CD4-positive, alpha-beta memory T cell (primary cell): ENCODE data around the gene DDB1. TPM values are rescaled to one million over a fixed set of nuclear protein-coding genes. Genes with fewer than 3 reads are reported as not detected.
A peak's percentile ranks its signal among the peaks of the same experiment; 100 is the strongest.

Source experiments
- CTCF ChIA-PET: fragments of 350-600 bp; sonication (Branson Sonifier 250); formaldehyde crosslinking; loops from one replicate; lab custom pipeline; 2021; ENCODE audit warnings: inconsistent platforms; ENCODE audit not compliant: partially characterized antibody; lab: Charles Lee
- POLR2A ChIA-PET: fragments of 350-600 bp; sonication (Branson Sonifier 250); formaldehyde crosslinking; loops from one replicate; lab custom pipeline; 2021; ENCODE audit not compliant: partially characterized antibody; lab: Charles Lee
- DNase-seq, 5 donors: peaks; one replicate each; pipeline versions ENCODE4 v3.0.0 to v3.0.0-alpha.2; 2020 to 2022; ENCODE audit warnings: mixed read lengths in 1 of 5
- H3K27ac ChIP-seq: one replicate; pipeline ENCODE4 v1.7.0; 2013; ENCODE audit warnings: low read depth, low read length
- H3K27me3 ChIP-seq: 2 replicates; pipeline ENCODE4 v1.7.0; 2013; ENCODE audit warnings: mild to moderate bottlenecking, low read length, moderate library complexity; ENCODE audit not compliant: insufficient read depth
- H3K36me3 ChIP-seq: 2 replicates; pipeline ENCODE4 v1.7.0; 2013; ENCODE audit warnings: mild to moderate bottlenecking, low read length, moderate library complexity; ENCODE audit not compliant: insufficient read depth
- H3K4me1 ChIP-seq: 2 replicates; pipeline ENCODE4 v1.7.0; 2013; ENCODE audit warnings: mild to moderate bottlenecking, low read length, moderate library complexity; ENCODE audit not compliant: insufficient read depth
- H3K4me3 ChIP-seq, 2 donors: one replicate each; pipeline ENCODE4 v1.7.0; 2013; ENCODE audit warnings: low read length in 2 of 2, mild to moderate bottlenecking in 1 of 2
- H3K9me3 ChIP-seq, 2 donors: one replicate each; pipeline ENCODE4 v1.7.0; 2013; ENCODE audit warnings: low read length in 2 of 2, control low read depth in 1 of 2; ENCODE audit not compliant: control insufficient read depth in 1 of 2
- H3K27ac Mint-ChIP-seq, 7 donors: one replicate each; pipeline ENCODE4 v1.8.0; 2020 to 2021; ENCODE audit warnings: mixed read lengths in 7 of 7, mild to moderate bottlenecking in 6 of 7, inconsistent platforms in 3 of 7, moderate library complexity in 3 of 7
- H3K27me3 Mint-ChIP-seq, 2 donors: one replicate each; pipeline ENCODE4 v1.8.0; 2020 to 2021; ENCODE audit warnings: mixed read lengths in 2 of 2
- H3K36me3 Mint-ChIP-seq, 2 donors: one replicate each; pipeline ENCODE4 v1.8.0; 2020 to 2021; ENCODE audit warnings: mixed read lengths in 2 of 2, inconsistent platforms in 1 of 2, mild to moderate bottlenecking in 1 of 2
- H3K4me1 Mint-ChIP-seq, 4 donors: one replicate each; pipeline ENCODE4 v1.8.0; 2020 to 2021; ENCODE audit warnings: mixed read lengths in 4 of 4, mild to moderate bottlenecking in 1 of 4
- H3K4me3 Mint-ChIP-seq, 8 donors: one replicate each; pipeline ENCODE4 v1.8.0; 2020 to 2021; ENCODE audit warnings: mixed read lengths in 8 of 8, mild to moderate bottlenecking in 7 of 8, moderate library complexity in 6 of 8, inconsistent platforms in 3 of 8
- H3K9me3 Mint-ChIP-seq, 8 donors: one replicate each; pipeline ENCODE4 v1.8.0; 2020 to 2021; ENCODE audit warnings: mixed read lengths in 8 of 8, mild to moderate bottlenecking in 5 of 8, inconsistent platforms in 3 of 8, moderate library complexity in 1 of 8
- intact Hi-C: fragments of 100-400 bp; cut with micrococcal nuclease; formaldehyde crosslinking; loops from one replicate; pipeline ENCODE4 v1.15.1; 2023
- polyA plus RNA-seq, 2 donors: library from polyadenylated mRNA; unstranded; fragments of 300-500 nt; fragmentation: Illumina TruSeq; gene quantifications; one replicate each; pipeline ENCODE4 v1.2.3, GENCODE V29; 2021
- total RNA-seq, 2 experiments: library from RNA; stranded (reverse); gene quantifications; one replicate each; pipeline ENCODE4 v1.2.3, GENCODE V29; 2021

The DDB1 gene
- total and polyA plus RNA-seq, 4 experiments from 2014 or later: 121 to 169 (median 148) TPM

GRCh38 chr11:61341706-61342105, 8.8 kb upstream of the DDB1 start:
- peaks cover 6% of the 10 kb centered on the region for H3K36me3 ChIP-seq
- no peaks in the 10 kb centered on the region for H3K9me3 Mint-ChIP-seq
- intact Hi-C loops: no loop called here
- no peaks in the 10 kb centered on the region for H3K27me3 Mint-ChIP-seq
- H3K4me1 ChIP-seq: no peaks in the 10 kb centered on the region
- no peak overlapping the region for H3K27ac ChIP-seq
- H3K27ac Mint-ChIP-seq: no peak overlapping the region
- DNase-seq: no peak
- ChIA-PET POLR2A (interaction anchor here (1.7 kb wide), 1 partner anchor 21 kb away, joined by 7 read pairs; the partner anchor contains the start of genes CYB561A3 and TMEM138), CTCF (interaction anchor here (1.2 to 10.1 kb wide), 3 partner anchors 43 to 93 kb away, joined by 5 to 442 read pairs (median 5); no protein-coding TSS in a partner anchor)
- no peak overlapping the region for H3K4me3 ChIP-seq
- peaks cover 0 to 5% (median 1%) of the 10 kb centered on the region in 4 donors for H3K4me1 Mint-ChIP-seq
- H3K27me3 ChIP-seq: no peaks in the 10 kb centered on the region
- H3K9me3 ChIP-seq: no peaks in the 10 kb centered on the region
- no peak overlapping the region for H3K4me3 Mint-ChIP-seq
- H3K36me3 Mint-ChIP-seq: peaks cover 12 to 16% of the 10 kb centered on the region in 2 donors

GRCh38 chr11:61340979-61341378, 8.1 kb upstream of the DDB1 start:
- no peaks in the 10 kb centered on the region for H3K9me3 ChIP-seq
- intact Hi-C loops: no loop called here
- Mint-ChIP-seq H3K36me3 (peaks cover 12 to 13% of the 10 kb centered on the region in 2 donors), H3K27ac (peak overlapping the region in 2 of 7 donors; percentile 19 to 25), H3K9me3 (no peaks in the 10 kb centered on the region), H3K4me1 (peaks cover 2 to 12% (median 6%) of the 10 kb centered on the region in 4 donors), H3K4me3 (no peak overlapping the region), H3K27me3 (no peaks in the 10 kb centered on the region)
- no peak for DNase-seq
- ChIA-PET POLR2A (interaction anchor here (1.7 kb wide), 1 partner anchor 21 kb away, joined by 7 read pairs; the partner anchor contains the start of genes CYB561A3 and TMEM138), CTCF (interaction anchor here (1.2 to 10.1 kb wide), 3 partner anchors 44 to 94 kb away, joined by 5 to 442 read pairs (median 5); no protein-coding TSS in a partner anchor)
- H3K27me3 ChIP-seq: no peaks in the 10 kb centered on the region
- no peak overlapping the region for H3K4me3 ChIP-seq
- no peak overlapping the region for H3K27ac ChIP-seq
- H3K36me3 ChIP-seq: peaks cover 6% of the 10 kb centered on the region
- H3K4me1 ChIP-seq: peaks cover 7% of the 10 kb centered on the region

- Histone ChIP-seq H3K4me3 (no peak overlapping the region), H3K27ac (no peak overlapping the region), H3K36me3 (peaks cover 6% of the 10 kb centered on the region), H3K4me1 (peaks cover 10% of the 10 kb centered on the region), H3K27me3 (no peaks in the 10 kb centered on the region), H3K9me3 (no peaks in the 10 kb centered on the region)
- no peaks in the 10 kb centered on the region for H3K27me3 Mint-ChIP-seq
- H3K36me3 Mint-ChIP-seq: peaks cover 10 to 12% of the 10 kb centered on the region in 2 donors
- H3K27ac Mint-ChIP-seq: peak overlapping the region in 1 of 7 donors; percentile 86
- DNase-seq: no peak
- no peaks in the 10 kb centered on the region for H3K9me3 Mint-ChIP-seq
- H3K4me1 Mint-ChIP-seq: peaks cover 2 to 15% (median 8%) of the 10 kb centered on the region in 4 donors
- ChIA-PET POLR2A (no interaction called here), CTCF (interaction anchor here (1.4 to 10.1 kb wide), 2 partner anchors 10 to 45 kb away, joined by 3 to 442 read pairs; no protein-coding TSS in a partner anchor)
- H3K4me3 Mint-ChIP-seq: no peak overlapping the region
- intact Hi-C loops: no loop called here
Measured at GRCh38 chr11:61339490-61339878, 6.6 kb upstream of the DDB1 start.

GRCh38 chr11:61338783-61339489, 6.0 kb upstream of the DDB1 start:
- no peak overlapping the region for H3K4me3 ChIP-seq
- ChIA-PET CTCF (interaction anchor here (1.4 to 10.1 kb wide), 3 partner anchors 10 to 55 kb away, joined by 3 to 442 read pairs (median 117); partner anchors contain the start of gene TMEM216), POLR2A (no interaction called here)
- intact Hi-C loops: no loop called here
- no peaks in the 10 kb centered on the region for H3K27me3 ChIP-seq
- Mint-ChIP-seq H3K4me3 (no peak overlapping the region), H3K27me3 (no peaks in the 10 kb centered on the region), H3K4me1 (peaks cover 5 to 21% (median 11%) of the 10 kb centered on the region in 4 donors), H3K27ac (no peak overlapping the region), H3K36me3 (peaks cover 9 to 12% of the 10 kb centered on the region in 2 donors), H3K9me3 (no peaks in the 10 kb centered on the region)
- no peak overlapping the region for H3K27ac ChIP-seq
- no peaks in the 10 kb centered on the region for H3K9me3 ChIP-seq
- peaks cover 6% of the 10 kb centered on the region for H3K36me3 ChIP-seq
- DNase-seq: no peak
- H3K4me1 ChIP-seq: peaks cover 11% of the 10 kb centered on the region

DNA sequence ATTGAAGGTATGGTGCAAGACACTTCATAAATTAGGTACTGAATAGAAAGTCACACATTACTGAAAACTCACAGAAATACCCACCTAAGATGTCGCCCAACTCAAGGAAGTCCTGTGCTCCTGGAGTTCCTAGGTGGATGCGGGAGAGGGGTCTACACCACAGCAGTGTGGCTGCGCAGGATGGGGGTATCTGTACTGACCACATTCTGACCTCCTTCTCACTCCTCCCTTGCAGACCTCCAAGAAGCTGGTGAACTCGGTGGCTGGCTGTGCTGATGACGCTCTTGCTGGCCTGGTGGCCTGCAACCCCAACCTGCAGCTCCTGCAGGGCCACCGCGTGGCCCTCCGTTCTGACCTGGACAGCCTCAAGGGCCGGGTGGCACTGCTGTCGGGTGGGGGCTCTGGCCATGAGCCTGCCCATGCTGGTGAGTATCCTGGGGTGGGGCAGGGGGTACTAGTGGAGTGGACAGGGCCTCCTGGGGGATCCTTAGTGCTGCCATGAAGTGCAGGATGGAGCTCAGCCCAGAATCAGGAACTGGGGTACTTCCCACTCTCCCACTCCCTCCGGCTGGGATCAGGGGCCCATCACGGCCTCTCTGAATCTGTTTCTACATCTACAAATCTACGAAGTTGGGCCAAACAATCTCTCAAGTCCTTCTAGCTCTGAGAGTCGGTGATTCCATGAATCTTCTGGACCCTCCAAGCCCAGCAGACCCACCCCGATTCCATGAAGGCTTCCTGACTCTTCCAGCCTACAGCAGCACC, 5.0 kb upstream of the DDB1 start:
- ChIA-PET CTCF (interaction anchor here (2.9 to 10.1 kb wide), 3 partner anchors 25 to 56 kb away, joined by 92 to 442 read pairs (median 117); partner anchors contain the start of genes CYB561A3, TMEM138 and TMEM216), POLR2A (interaction anchor here (5.9 kb wide), 1 partner anchor 48 kb away, joined by 87 read pairs; no protein-coding TSS in a partner anchor)
- H3K27me3 ChIP-seq: no peaks in the 10 kb centered on the region
- H3K4me1 ChIP-seq: peaks cover 19% of the 10 kb centered on the region
- Mint-ChIP-seq H3K4me1 (peaks cover 11 to 31% (median 19%) of the 10 kb centered on the region in 4 donors), H3K4me3 (no peak overlapping the region), H3K27me3 (no peaks in the 10 kb centered on the region), H3K27ac (no peak overlapping the region), H3K36me3 (peaks cover 9 to 12% of the 10 kb centered on the region in 2 donors), H3K9me3 (peaks cover 0 to 4% (median 0%) of the 10 kb centered on the region in 8 donors)
- H3K9me3 ChIP-seq: no peaks in the 10 kb centered on the region
- intact Hi-C loops: loop anchor here (2.0 kb wide), 2 partner anchors 55 to 179 kb away; partner anchors contain the start of gene TMEM216
- H3K27ac ChIP-seq: no peak overlapping the region
- H3K36me3 ChIP-seq: peaks cover 6% of the 10 kb centered on the region
- no peak overlapping the region for H3K4me3 ChIP-seq
- no peak for DNase-seq

- H3K27ac ChIP-seq: peak overlapping the region; percentile 44
- Mint-ChIP-seq H3K27me3 (no peaks in the 10 kb centered on the region), H3K4me1 (peaks cover 22 to 46% (median 32%) of the 10 kb centered on the region in 4 donors), H3K9me3 (peaks cover 0 to 4% (median 0%) of the 10 kb centered on the region in 8 donors), H3K27ac (peak overlapping the region; percentile 83 to 92 (median 88)), H3K36me3 (peaks cover 11 to 16% of the 10 kb centered on the region in 2 donors), H3K4me3 (peak overlapping the region in 2 of 8 donors; percentile 39 to 57)
- DNase-seq: peak; percentile 78 to 86 (median 84)
- H3K9me3 ChIP-seq: no peaks in the 10 kb centered on the region
- H3K27me3 ChIP-seq: no peaks in the 10 kb centered on the region
- POLR2A ChIA-PET: interaction anchor here (0.6 to 5.9 kb wide), 15 partner anchors 9 to 423 kb away, joined by 3 to 89 read pairs (median 4); partner anchors contain the start of genes CPSF7, CYB561A3, SDHAF2 and TMEM109
- H3K4me1 ChIP-seq: peaks cover 31% of the 10 kb centered on the region
- peaks cover 6% of the 10 kb centered on the region for H3K36me3 ChIP-seq
- intact Hi-C loops: loop anchor here (1.0 to 2.0 kb wide), 4 partner anchors 56 to 505 kb away; partner anchors contain the start of gene TMEM216
- CTCF ChIA-PET: interaction anchor here (0.8 to 10.1 kb wide), 35 partner anchors 8 to 504 kb away, joined by 3 to 442 read pairs (median 6); partner anchors contain the start of genes CPSF7, CYB561A3, SDHAF2 and TMEM109
- no peak overlapping the region for H3K4me3 ChIP-seq
Measured at GRCh38 chr11:61336171-61336935, 3.4 kb upstream of the DDB1 start.
